H1 (cell line): ENCODE results near the gene NSUN7. TPM values are rescaled to one million over a fixed set of nuclear protein-coding genes. Genes with fewer than 3 reads are reported as not detected.

Experiments used
- CTCF ChIA-PET: fragments of 300-600 bp; sonication (Branson Sonifier 250); formaldehyde crosslinking; loops from one replicate; lab custom pipeline; 2021; ENCODE audit not compliant: partially characterized antibody; lab: Charles Lee
- POLR2A ChIA-PET: fragments of 300-600 bp; sonication (Branson Sonifier 250); formaldehyde crosslinking; loops from one replicate; lab custom pipeline; 2021; ENCODE audit warnings: inconsistent platforms; ENCODE audit not compliant: partially characterized antibody; lab: Charles Lee
- DNase-seq, 2 experiments: peaks; one replicate each; pipeline versions ENCODE4 v3.0.0 to v3.0.0-alpha.2; 2010 to 2022; ENCODE audit warnings: low spot score in 2 of 2, low read depth in 1 of 2, mixed read lengths in 1 of 2
- FAIRE-seq: peaks from 2 replicates; lab custom pipeline; 2011; peaks lifted over from hg19 to GRCh38; lab: Jason Lieb, UNC
- H2AFZ ChIP-seq: 2 replicates; pipeline ENCODE4 v1.8.1; 2012; ENCODE audit warnings: low read length, inconsistent platforms
- H2AK5ac ChIP-seq: 2 replicates; pipeline ENCODE4 v1.6.1; 2013; ENCODE audit warnings: low read depth, low read length
- H2BK120ac ChIP-seq: replicated peaks from 2 replicates; pipeline ENCODE3; 2013; ENCODE audit warnings: low read depth, low read length, inconsistent platforms
- H2BK12ac ChIP-seq: 2 replicates; pipeline ENCODE4 v1.6.1; 2013; ENCODE audit warnings: low read depth, low read length
- H2BK15ac ChIP-seq: 2 replicates; pipeline ENCODE4 v1.6.1; 2013; ENCODE audit warnings: low read length
- H2BK20ac ChIP-seq: 2 replicates; pipeline ENCODE4 v1.6.1; 2013; ENCODE audit warnings: low read length
- H2BK5ac ChIP-seq: 2 replicates; pipeline ENCODE4 v1.6.1; 2013; ENCODE audit warnings: low read depth, low read length
- H3K14ac ChIP-seq: 2 replicates; pipeline ENCODE4 v1.6.1; 2013; ENCODE audit warnings: inconsistent platforms; ENCODE audit not compliant: insufficient read length
- H3K18ac ChIP-seq: 2 replicates; pipeline ENCODE4 v1.6.1; 2013; ENCODE audit warnings: low read length; ENCODE audit errors: extremely low read depth
- H3K23ac ChIP-seq: 2 replicates; pipeline ENCODE4 v1.6.1; 2013; ENCODE audit warnings: inconsistent platforms; ENCODE audit not compliant: insufficient read length
- H3K23me2 ChIP-seq: 2 replicates; pipeline ENCODE4 v1.6.1; 2013; ENCODE audit warnings: low read depth, low read length
- H3K27ac ChIP-seq: 2 replicates; pipeline ENCODE4 v1.6.1; 2011; ENCODE audit warnings: low read depth, low read length, inconsistent platforms
- H3K27me3 ChIP-seq, 4 experiments: replicated peaks in 1 of 4; 1 replicate in 1 of 4; 2 replicates in 3 of 4; pipeline versions ENCODE4 v1.6.1 to v1.8.1; 2011 to 2013; ENCODE audit warnings: low read length in 3 of 4, mild to moderate bottlenecking in 3 of 4, inconsistent platforms in 2 of 4, mixed read lengths in 2 of 4, moderate library complexity in 1 of 4; ENCODE audit not compliant: control insufficient read depth in 3 of 4, insufficient read depth in 3 of 4; ENCODE audit errors: extremely low read depth in 1 of 4
- H3K36me3 ChIP-seq, 4 experiments: 2 replicates each; pipeline versions ENCODE4 v1.6.1 to v1.8.1; 2011 to 2013; ENCODE audit warnings: mild to moderate bottlenecking in 4 of 4, low read length in 3 of 4, moderate library complexity in 2 of 4, control low read depth in 1 of 4, inconsistent platforms in 1 of 4; ENCODE audit not compliant: insufficient read depth in 4 of 4, control insufficient read depth in 2 of 4
- H3K4ac ChIP-seq: replicated peaks from 2 replicates; pipeline ENCODE3; 2013; ENCODE audit warnings: low read length, low read depth, mixed read lengths, inconsistent platforms; ENCODE audit not compliant: insufficient read length
- H3K4me1 ChIP-seq, 4 experiments: replicated peaks in 1 of 4; 1 replicate in 1 of 4; 2 replicates in 3 of 4; pipeline versions ENCODE4 v1.6.1 to v1.8.1; 2011 to 2013; ENCODE audit warnings: low read length in 3 of 4, inconsistent platforms in 2 of 4, mixed read lengths in 1 of 4; ENCODE audit not compliant: insufficient read depth in 4 of 4, control insufficient read depth in 3 of 4
- H3K4me2 ChIP-seq, 2 experiments: 2 replicates each; pipeline versions ENCODE4 v1.6.1 to v1.8.1; 2011 to 2013; ENCODE audit warnings: low read depth in 2 of 2, low read length in 2 of 2, control low read depth in 1 of 2, inconsistent platforms in 1 of 2, mild to moderate bottlenecking in 1 of 2; ENCODE audit not compliant: insufficient read depth in 1 of 2
- H3K4me3 ChIP-seq, 4 experiments: fragments of 200-600, 300-600 bp in 1 of 4; sonication (generic), shearing (Covaris generic), sonication (Bioruptor Twin) in 1 of 4; 2 replicates each; pipeline versions ENCODE4 v1.5.1 to v1.8.1; 2011 to 2016; ENCODE audit warnings: low read length in 4 of 4, low read depth in 3 of 4, control low read depth in 2 of 4, inconsistent platforms in 2 of 4, mild to moderate bottlenecking in 2 of 4, mixed read lengths in 1 of 4, moderate library complexity in 1 of 4; ENCODE audit not compliant: insufficient read depth in 2 of 4; ENCODE audit errors: extremely low read depth in 1 of 4
- H3K56ac ChIP-seq: replicated peaks from 2 replicates; pipeline ENCODE3; 2013; ENCODE audit warnings: low read depth, mild to moderate bottlenecking, mixed read lengths, low read length, inconsistent platforms; ENCODE audit not compliant: insufficient read length
- H3K79me1 ChIP-seq: 2 replicates; pipeline ENCODE4 v1.6.1; 2013; ENCODE audit warnings: low read depth, low read length, control low read depth
- H3K79me2 ChIP-seq, 2 experiments: 2 replicates each; pipeline versions ENCODE4 v1.6.1 to v1.8.1; 2012 to 2013; ENCODE audit warnings: low read length in 2 of 2, mild to moderate bottlenecking in 2 of 2, inconsistent platforms in 1 of 2; ENCODE audit not compliant: insufficient read depth in 2 of 2, control insufficient read depth in 1 of 2
- H3K9ac ChIP-seq, 4 experiments: replicated peaks in 1 of 4; 1 replicate in 1 of 4; 2 replicates in 3 of 4; pipeline versions ENCODE4 v1.6.1 to v1.8.1; 2011 to 2013; ENCODE audit warnings: low read depth in 3 of 4, low read length in 3 of 4, control low read depth in 2 of 4, mild to moderate bottlenecking in 2 of 4, moderate library complexity in 2 of 4, inconsistent platforms in 1 of 4; ENCODE audit errors: extremely low read depth in 1 of 4
- H3K9me3 ChIP-seq, 2 experiments: 2 replicates each; pipeline versions ENCODE4 v1.6.1 to v1.8.1; 2012 to 2013; ENCODE audit warnings: mild to moderate bottlenecking in 2 of 2, moderate library complexity in 2 of 2, control low read depth in 1 of 2, inconsistent platforms in 1 of 2, low read depth in 1 of 2, low read length in 1 of 2, mixed read lengths in 1 of 2; ENCODE audit not compliant: insufficient read depth in 2 of 2
- H4K20me1 ChIP-seq, 2 experiments: replicated peaks in 1 of 2; 2 replicates each; pipeline versions ENCODE3 to v1.8.1; 2011 to 2013; ENCODE audit warnings: inconsistent platforms in 2 of 2, low read length in 2 of 2, mild to moderate bottlenecking in 1 of 2; ENCODE audit not compliant: insufficient read depth in 2 of 2, control insufficient read depth in 1 of 2
- H4K5ac ChIP-seq: 2 replicates; pipeline ENCODE4 v1.6.1; 2013; ENCODE audit warnings: low read length, low read depth, mixed read lengths, inconsistent platforms; ENCODE audit not compliant: insufficient read length
- H4K8ac ChIP-seq: 2 replicates; pipeline ENCODE4 v1.8.0; 2013; ENCODE audit warnings: mild to moderate bottlenecking, moderate library complexity, low read length, inconsistent platforms; ENCODE audit not compliant: insufficient read depth; ENCODE audit errors: extremely low read depth
- H4K91ac ChIP-seq: replicated peaks from 2 replicates; pipeline ENCODE3; 2013; ENCODE audit warnings: low read length, mixed read lengths, inconsistent platforms; ENCODE audit not compliant: insufficient read length
- BCL11A ChIP-seq, 2 experiments: IDR thresholded peaks; one replicate each; pipeline ENCODE4 v1.6.1; 2011; ENCODE audit warnings: low read depth in 2 of 2, low read length in 2 of 2, mild to moderate bottlenecking in 2 of 2
- CHD2 ChIP-seq: IDR thresholded peaks from 2 replicates; pipeline ENCODE4 v1.6.1; 2012; ENCODE audit warnings: low read length, improper control_type of control experiment
- CTCF ChIP-seq, 3 experiments: IDR thresholded peaks; 1 replicate in 2 of 3; 2 replicates in 1 of 3; pipeline versions ENCODE4 v1.5.1 to v1.6.1; 2011; ENCODE audit warnings: low read length in 3 of 3, mild to moderate bottlenecking in 3 of 3, inconsistent platforms in 2 of 3, low read depth in 1 of 3, moderate library complexity in 1 of 3; ENCODE audit not compliant: insufficient read depth in 1 of 3; ENCODE audit errors: control extremely low read depth in 1 of 3
- EZH2 ChIP-seq: fragments of 200-600 bp; sonication (generic); IDR thresholded peaks from 2 replicates; pipeline ENCODE4 v1.7.1; 2012; ENCODE audit warnings: low read depth, mild to moderate bottlenecking, moderate library complexity, low read length, inconsistent platforms; ENCODE audit not compliant: severe bottlenecking
- KDM4A ChIP-seq: IDR thresholded peaks from one replicate; pipeline ENCODE4 v1.7.1; 2012; ENCODE audit warnings: low read depth, mild to moderate bottlenecking, moderate library complexity, low read length, inconsistent platforms; ENCODE audit not compliant: severe bottlenecking
- SAP30 ChIP-seq: fragments of 300-600 bp; sonication (generic); IDR thresholded peaks from 2 replicates; pipeline ENCODE4 v1.7.1; 2012; ENCODE audit warnings: low read length, moderate library complexity, mild to moderate bottlenecking, inconsistent platforms; ENCODE audit not compliant: insufficient read depth, insufficient replicate concordance
- SIN3A ChIP-seq, 2 experiments: IDR thresholded peaks in 1 of 2; conservative IDR thresholded peaks in 1 of 2; 2 replicates each; pipeline ENCODE4 v1.6.1; 2011 to 2012; ENCODE audit warnings: low read length in 2 of 2, improper control_type of control experiment in 1 of 2, low read depth in 1 of 2, mild to moderate bottlenecking in 1 of 2
- SP4 ChIP-seq: IDR thresholded peaks from 2 replicates; pipeline ENCODE4 v1.6.1; 2012; ENCODE audit warnings: low read length, inconsistent platforms
- SRF ChIP-seq: IDR thresholded peaks from 2 replicates; pipeline ENCODE4 v1.6.1; 2011; ENCODE audit warnings: mild to moderate bottlenecking, low read depth, low read length, moderate library complexity
- SUZ12 ChIP-seq: fragments of 200-600 bp; sonication (generic); IDR thresholded peaks from 2 replicates; pipeline ENCODE4 v1.6.1; 2012; ENCODE audit warnings: mild to moderate bottlenecking, inconsistent platforms, low read length, moderate library complexity, mixed read lengths
- WGBS, 2 experiments: shearing (Covaris generic) in 1 of 2; methylation state at CpG; one replicate each; pipeline versions ENCODE4 v1.1.6 to v1.1.7; 2013 to 2015; ENCODE audit warnings: low lambda C conversion rate in 2 of 2, mixed read lengths in 2 of 2, inconsistent platforms in 1 of 2, low coverage in 1 of 2, missing lambda C conversion rate in 1 of 2; ENCODE audit not compliant: insufficient replicate concordance in 2 of 2, insufficient coverage in 1 of 2, insufficient read length in 1 of 2; ENCODE audit errors: extremely low coverage in 1 of 2, missing lambda C conversion rate in 1 of 2; 5-methylcytosine and 5-hydroxymethylcytosine counted together
- polyA plus RNA-seq, 7 experiments: library from polyadenylated mRNA; depleted of rRNA in 3 of 7; stranded (reverse) in 5 of 7; unstranded in 2 of 7; fragments of >200 nt in 5 of 7; fragments of 200-250 nt in 2 of 7; gene quantifications; 1 replicate in 5 of 7; 2 replicates in 1 of 7; 4 replicates in 1 of 7; pipeline versions ENCODE4 v1.2.1 to v1.2.3, GENCODE V29; 2011 to 2013; ENCODE audit warnings: missing spikeins in 2 of 7, mixed read lengths in 2 of 7
- total RNA-seq: library from RNA; stranded (reverse); fragmentation: NEBNext Ultra II Directional; extraction: Animal tissue kit (Norgen Biotek cat#: 25700); gene quantifications from 2 replicates; pipeline ENCODE4 v1.2.1, GENCODE V29; 2021

The NSUN7 gene
- total and polyA plus RNA-seq, 2 of the 8 experiments (the other 6 are each of a cell fraction or from before 2014, with no cell fraction given): 8.8 to 24.4 TPM

GRCh38 chr4:40842318-40842717 lies 92.6 kb downstream of the NSUN7 start:
- H3K23ac ChIP-seq: no peak overlapping the region
- H3K27ac ChIP-seq: no peak overlapping the region
- peaks cover 13% of the 10 kb centered on the region; the same call in 1 of the 2 replicates for H3K79me1 ChIP-seq
- H3K18ac ChIP-seq: no peak overlapping the region
- no peaks in the 10 kb centered on the region for H3K23me2 ChIP-seq
- peaks cover 14 to 16% of the 10 kb centered on the region in 2 experiments for H4K20me1 ChIP-seq
- no peak overlapping the region for H2AFZ ChIP-seq
- no peak overlapping the region for H3K4me2 ChIP-seq
- H4K8ac ChIP-seq: no peak overlapping the region
- ChIA-PET POLR2A (interaction anchor here (1.1 to 2.4 kb wide), 4 partner anchors 9 to 79 kb away, joined by 4 to 10 read pairs (median 6); no protein-coding TSS in a partner anchor), CTCF (interaction anchor here (0.6 to 8.9 kb wide), 10 partner anchors 8 to 105 kb away, joined by 3 to 97 read pairs (median 10); no protein-coding TSS in a partner anchor)
- H4K91ac ChIP-seq: no peak overlapping the region
- H3K9ac ChIP-seq: no peak overlapping the region
- H3K79me2 ChIP-seq: peaks cover 2 to 76% of the 10 kb centered on the region in 2 experiments; a peak in 3 of 4 replicates
- H2BK12ac ChIP-seq: no peak overlapping the region
- H4K5ac ChIP-seq: no peak overlapping the region
- H2AK5ac ChIP-seq: no peak overlapping the region; the same call in 1 of the 2 replicates
- no peak overlapping the region for H2BK20ac ChIP-seq
- H3K9me3 ChIP-seq: no peaks in the 10 kb centered on the region
- peaks cover 0 to 3% (median 0%) of the 10 kb centered on the region in 4 experiments; a peak in 2 of 8 replicates for H3K36me3 ChIP-seq
- no peak overlapping the region for H3K4me3 ChIP-seq
- no peak overlapping the region for H3K14ac ChIP-seq
- H2BK120ac ChIP-seq: no peak overlapping the region
- DNase-seq (no peak), FAIRE-seq (no peak)
- H3K27me3 ChIP-seq: no peaks in the 10 kb centered on the region
- no peak overlapping the region for H2BK15ac ChIP-seq
- H2BK5ac ChIP-seq: no peak overlapping the region
- H3K56ac ChIP-seq: no peak overlapping the region
- H3K4ac ChIP-seq: no peak overlapping the region
- WGBS, 2 experiments: 90% methylated on average over 13 of the region's 13 CpGs; no CpG with 5 or more reads in 1 of the 2 experiments
- H3K4me1 ChIP-seq: peaks cover 0 to 6% (median 0%) of the 10 kb centered on the region in 4 experiments; a peak in 2 of 7 replicates
- TF ChIP-seq SAP30 (no peak), CHD2 (no peak), KDM4A (no peak), CTCF (IDR thresholded peaks at IDR 0.05; ENCODE audit: control extremely low read depth in 1 of 3, insufficient read depth in 1 of 3, low read depth in 1 of 3, low read length in 3 of 3) (no peak), SRF (no peak), SIN3A (conservative IDR thresholded peaks at IDR 0.05 in 1 of 2, IDR thresholded peaks at IDR 0.05 in 1 of 2; ENCODE audit: low read depth in 1 of 2, low read length in 2 of 2) (no peak), BCL11A (IDR thresholded peaks at IDR 0.05; ENCODE audit: low read depth in 2 of 2, low read length in 2 of 2) (no peak), SP4 (no peak), EZH2 (no peak), SUZ12 (no peak)
